HUES64 (cell line): ENCODE measurements around the gene MAP3K5.
"Not testable (repeated sequence)": the region's sequence is repeated elsewhere in the genome, so short reads cannot be mapped to it uniquely, and the experiment has no call there.

ENCODE experiments used
- H3K27ac ChIP-seq: 2 replicates; pipeline ENCODE4 v1.7.0; 2013; ENCODE audit warnings: low read depth, low read length, inconsistent platforms
- H3K27me3 ChIP-seq: 2 replicates; pipeline ENCODE4 v1.6.1; 2013; ENCODE audit warnings: mild to moderate bottlenecking, low read length; ENCODE audit not compliant: insufficient read depth
- H3K36me3 ChIP-seq: 2 replicates; pipeline ENCODE4 v1.6.1; 2013; ENCODE audit warnings: mild to moderate bottlenecking, low read length; ENCODE audit not compliant: insufficient read depth
- H3K4me1 ChIP-seq: 2 replicates; pipeline ENCODE4 v1.6.1; 2013; ENCODE audit warnings: mild to moderate bottlenecking, low read length, moderate library complexity; ENCODE audit not compliant: insufficient read depth
- H3K4me3 ChIP-seq: 2 replicates; pipeline ENCODE4 v1.5.1; 2013; ENCODE audit warnings: mild to moderate bottlenecking, low read length, moderate library complexity
- H3K9ac ChIP-seq: 2 replicates; pipeline ENCODE4 v1.6.1; 2013; ENCODE audit warnings: mild to moderate bottlenecking, low read depth, low read length
- H3K9me3 ChIP-seq: 2 replicates; pipeline ENCODE4 v1.6.1; 2013; ENCODE audit warnings: low read depth, low read length; ENCODE audit not compliant: insufficient read depth
- WGBS: fragments of 150-250, 120-280 bp; methylation state at CpG from one replicate; pipeline ENCODE4 v1.1.7; 2013; ENCODE audit warnings: missing lambda C conversion rate; 5-methylcytosine and 5-hydroxymethylcytosine counted together

The MAP3K5 gene

GRCh38 chr6:136767570-136768309, 24.5 kb downstream of the MAP3K5 start:
- 97% methylated on average over 6 of the region's 6 CpGs for WGBS
- Histone ChIP-seq H3K36me3 (no peaks in the 10 kb centered on the region), H3K9ac (no peak overlapping the region), H3K27me3 (no peaks in the 10 kb centered on the region), H3K4me3 (no peak overlapping the region), H3K27ac (no peak overlapping the region), H3K4me1 (peaks cover 2% of the 10 kb centered on the region; the same call in 1 of the 2 replicates), H3K9me3 (no peaks in the 10 kb centered on the region)

- 96% methylated on average over 1 of the region's 2 CpGs for WGBS
- Histone ChIP-seq H3K9ac (no peak overlapping the region), H3K27me3 (no peaks in the 10 kb centered on the region), H3K27ac (no peak overlapping the region), H3K4me1 (peaks cover 4% of the 10 kb centered on the region; the same call in 1 of the 2 replicates), H3K4me3 (no peak overlapping the region), H3K36me3 (no peaks in the 10 kb centered on the region), H3K9me3 (no peaks in the 10 kb centered on the region)
Observed at GRCh38 chr6:136767103-136767502, 25.2 kb downstream of the MAP3K5 start.

- no peaks in the 10 kb centered on the region for H3K36me3 ChIP-seq
- H3K4me1 ChIP-seq: peaks cover 12% of the 10 kb centered on the region
- H3K27ac ChIP-seq: no peak overlapping the region
- H3K27me3 ChIP-seq: no peaks in the 10 kb centered on the region
- H3K4me3 ChIP-seq: no peak overlapping the region
- WGBS: 95% methylated on average over 2 of the region's 3 CpGs
- no peaks in the 10 kb centered on the region for H3K9me3 ChIP-seq
- H3K9ac ChIP-seq: no peak overlapping the region
Observed at GRCh38 chr6:136766274-136766673, 26.0 kb downstream of the MAP3K5 start.

GRCh38 chr6:136764517-136764993, 27.7 kb downstream of the MAP3K5 start:
- peaks cover 12% of the 10 kb centered on the region for H3K4me1 ChIP-seq
- H3K27ac ChIP-seq: no peak overlapping the region
- H3K9me3 ChIP-seq: no peaks in the 10 kb centered on the region
- H3K27me3 ChIP-seq: no peaks in the 10 kb centered on the region
- H3K36me3 ChIP-seq: no peaks in the 10 kb centered on the region
- 100% methylated on average over 3 of the region's 3 CpGs for WGBS
- no peak overlapping the region for H3K4me3 ChIP-seq
- no peak overlapping the region for H3K9ac ChIP-seq

GRCh38 chr6:136763716-136764516, 28.4 kb downstream of the MAP3K5 start:
- Histone ChIP-seq H3K4me3 (no peak overlapping the region), H3K9ac (no peak overlapping the region), H3K9me3 (no peaks in the 10 kb centered on the region), H3K27ac (no peak overlapping the region), H3K4me1 (peaks cover 12% of the 10 kb centered on the region), H3K36me3 (no peaks in the 10 kb centered on the region), H3K27me3 (no peaks in the 10 kb centered on the region)
- WGBS: 94% methylated on average over 5 of the region's 5 CpGs

- Histone ChIP-seq H3K36me3 (no peaks in the 10 kb centered on the region), H3K27ac (no peak overlapping the region), H3K27me3 (no peaks in the 10 kb centered on the region), H3K4me1 (peaks cover 12% of the 10 kb centered on the region), H3K9ac (no peak overlapping the region), H3K9me3 (no peaks in the 10 kb centered on the region), H3K4me3 (no peak overlapping the region)
- 100% methylated on average over 1 of the region's 1 CpG for WGBS
Observed at GRCh38 chr6:136763255-136763654, 29.0 kb downstream of the MAP3K5 start.

GRCh38 chr6:136762022-136762975, 30.0 kb downstream of the MAP3K5 start:
- 95% methylated on average over 2 of the region's 3 CpGs for WGBS
- no peaks in the 10 kb centered on the region for H3K36me3 ChIP-seq
- H3K4me3 ChIP-seq: no peak overlapping the region
- no peaks in the 10 kb centered on the region for H3K27me3 ChIP-seq
- H3K9ac ChIP-seq: no peak overlapping the region
- no peak overlapping the region for H3K27ac ChIP-seq
- H3K9me3 ChIP-seq: no peaks in the 10 kb centered on the region
- H3K4me1 ChIP-seq: peaks cover 12% of the 10 kb centered on the region

GRCh38 chr6:136761227-136761922, 30.9 kb downstream of the MAP3K5 start:
- no peaks in the 10 kb centered on the region for H3K9me3 ChIP-seq
- H3K9ac ChIP-seq: no peak overlapping the region
- no peak overlapping the region for H3K4me3 ChIP-seq
- no peaks in the 10 kb centered on the region for H3K27me3 ChIP-seq
- peaks cover 12% of the 10 kb centered on the region for H3K4me1 ChIP-seq
- 89% methylated on average over 8 of the region's 9 CpGs for WGBS
- no peaks in the 10 kb centered on the region for H3K36me3 ChIP-seq
- H3K27ac ChIP-seq: no peak overlapping the region

GRCh38 chr6:136760781-136761180, 31.5 kb downstream of the MAP3K5 start:
- H3K27me3 ChIP-seq, H3K36me3 ChIP-seq, H3K9ac ChIP-seq, H3K9me3 ChIP-seq, H3K4me3 ChIP-seq, H3K27ac ChIP-seq: not testable (repeated sequence)
- 92% methylated on average over 5 of the region's 5 CpGs for WGBS
- H3K4me1 ChIP-seq: peaks cover 12% of the 10 kb centered on the region

- WGBS: 94% methylated on average over 2 of the region's 2 CpGs
- H3K4me3 ChIP-seq: no peak overlapping the region
- H3K27me3 ChIP-seq: no peaks in the 10 kb centered on the region
- H3K4me1 ChIP-seq: peaks cover 9% of the 10 kb centered on the region
- no peak overlapping the region for H3K27ac ChIP-seq
- no peaks in the 10 kb centered on the region for H3K9me3 ChIP-seq
- H3K9ac ChIP-seq: no peak overlapping the region
- H3K36me3 ChIP-seq: no peaks in the 10 kb centered on the region
Observed at GRCh38 chr6:136757150-136757549, 35.1 kb downstream of the MAP3K5 start.
